Renal cortex interstitium (tissue), 11 donors: Measurements from ENCODE around the gene MEGF11. TPM values are rescaled to one million over a fixed set of nuclear protein-coding genes. Genes with fewer than 3 reads are reported as not detected.
"Not testable (repeated sequence)": the region's sequence is repeated elsewhere in the genome, so short reads cannot be mapped to it uniquely, and the experiment has no call there.

ENCODE experiments used
- DNase-seq, 11 donors: peaks; one replicate each; pipeline ENCODE4 v3.0.0-alpha.2; 2013; ENCODE audit warnings: low read depth in 9 of 11, low spot score in 4 of 11; ENCODE audit errors: extremely low read depth in 1 of 11
- polyA plus RNA-seq, 3 donors: library from polyadenylated mRNA; unstranded; fragments of 120-200 nt; gene quantifications; one replicate each; pipeline ENCODE4 v1.2.1, GENCODE V29; 2013; ENCODE audit not compliant: insufficient read length in 3 of 3

Gene MEGF11
- polyA plus RNA-seq, 3 donors: 1.6 to 3.3 (median 2.3) TPM

GRCh38 chr15:65981837-65982626 lies 271.5 kb downstream of the MEGF11 start:
- peak in 2 of 11 donors; percentile 25 to 35 for DNase-seq

DNA sequence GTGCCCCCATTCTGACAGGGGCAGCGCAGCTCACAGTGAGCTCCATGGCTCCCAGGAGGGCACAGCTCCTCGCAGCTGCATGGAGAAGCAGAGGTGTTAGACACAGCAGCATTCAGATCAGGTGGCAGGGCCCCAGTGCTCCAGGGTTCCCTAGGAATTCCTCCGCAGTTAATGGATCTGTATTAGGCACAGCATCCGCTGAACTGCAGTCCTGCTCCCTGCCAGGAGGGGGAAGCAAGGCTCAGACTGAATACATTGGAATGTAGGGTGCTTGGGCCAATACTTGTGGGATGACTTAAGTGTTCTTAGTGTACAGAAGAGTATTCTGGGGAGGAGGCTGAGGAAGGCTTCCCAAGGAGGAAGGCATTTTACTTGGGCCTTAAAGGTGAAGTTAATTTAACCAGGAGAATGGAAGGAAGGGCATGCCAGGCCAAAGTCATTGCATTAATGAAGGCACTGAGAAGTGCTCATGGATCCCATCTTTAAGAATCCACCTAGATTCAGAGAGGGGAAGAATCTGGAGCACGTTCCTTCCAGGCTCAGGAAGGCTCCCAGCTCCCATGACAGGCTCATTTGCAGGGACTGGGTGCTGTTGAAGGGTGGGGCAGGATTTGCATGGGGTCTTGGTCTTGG lies 272.6 kb downstream of the MEGF11 start:
- peak in 2 of 11 donors; percentile 28 to 32 for DNase-seq

DNA sequence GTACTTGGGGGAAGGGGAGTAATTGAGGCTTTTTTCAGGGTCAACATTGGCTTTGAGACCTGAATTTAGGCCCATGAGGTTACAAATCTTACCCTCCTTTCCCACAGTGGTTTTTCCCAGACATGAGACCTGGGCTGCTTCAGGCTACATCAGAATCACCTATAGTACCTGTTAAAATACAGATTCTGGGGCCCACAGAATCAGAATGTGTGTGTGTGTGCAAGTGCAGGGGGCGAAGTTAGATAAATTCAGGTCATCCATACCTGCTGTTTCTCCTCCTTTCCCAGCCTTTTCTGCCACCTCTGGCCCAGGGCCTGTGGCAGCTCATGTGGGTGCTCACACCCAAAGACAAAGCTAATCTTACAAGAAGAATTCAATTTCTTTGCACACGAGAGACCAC lies 273.7 kb downstream of the MEGF11 start:
- DNase-seq: no peak

GRCh38 chr15:65979316-65979715 lies 274.2 kb downstream of the MEGF11 start:
- DNase-seq: peak in 1 of 11 donors; percentile 27

DNA sequence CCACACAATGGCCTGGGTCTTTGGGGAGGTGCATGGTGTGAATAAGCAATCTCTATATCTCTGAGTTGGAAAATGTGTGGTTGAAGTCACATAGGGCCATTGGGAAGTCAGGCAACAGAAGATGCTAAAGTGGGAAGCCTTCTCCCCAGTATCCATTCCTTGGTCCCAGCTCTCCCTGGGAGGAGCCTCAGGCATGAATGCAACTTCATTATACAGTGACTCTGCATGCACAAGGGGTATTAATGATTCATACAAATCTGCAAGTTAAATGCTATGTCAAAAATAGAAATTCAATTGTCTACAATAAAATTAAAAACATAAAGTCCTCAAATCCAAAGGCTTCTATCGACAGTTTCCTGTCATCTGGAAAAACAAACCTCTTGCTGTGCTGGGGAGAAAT lies 275.4 kb downstream of the MEGF11 start:
- DNase-seq: no peak

- DNase-seq: not testable (repeated sequence)
Measured at GRCh38 chr15:65976196-65976595, 277.4 kb downstream of the MEGF11 start.

GRCh38 chr15:65971741-65971995 lies 281.9 kb downstream of the MEGF11 start:
- DNase-seq: no peak

- DNase-seq: no peak
Measured at GRCh38 chr15:65970937-65971740, 282.4 kb downstream of the MEGF11 start.

DNA sequence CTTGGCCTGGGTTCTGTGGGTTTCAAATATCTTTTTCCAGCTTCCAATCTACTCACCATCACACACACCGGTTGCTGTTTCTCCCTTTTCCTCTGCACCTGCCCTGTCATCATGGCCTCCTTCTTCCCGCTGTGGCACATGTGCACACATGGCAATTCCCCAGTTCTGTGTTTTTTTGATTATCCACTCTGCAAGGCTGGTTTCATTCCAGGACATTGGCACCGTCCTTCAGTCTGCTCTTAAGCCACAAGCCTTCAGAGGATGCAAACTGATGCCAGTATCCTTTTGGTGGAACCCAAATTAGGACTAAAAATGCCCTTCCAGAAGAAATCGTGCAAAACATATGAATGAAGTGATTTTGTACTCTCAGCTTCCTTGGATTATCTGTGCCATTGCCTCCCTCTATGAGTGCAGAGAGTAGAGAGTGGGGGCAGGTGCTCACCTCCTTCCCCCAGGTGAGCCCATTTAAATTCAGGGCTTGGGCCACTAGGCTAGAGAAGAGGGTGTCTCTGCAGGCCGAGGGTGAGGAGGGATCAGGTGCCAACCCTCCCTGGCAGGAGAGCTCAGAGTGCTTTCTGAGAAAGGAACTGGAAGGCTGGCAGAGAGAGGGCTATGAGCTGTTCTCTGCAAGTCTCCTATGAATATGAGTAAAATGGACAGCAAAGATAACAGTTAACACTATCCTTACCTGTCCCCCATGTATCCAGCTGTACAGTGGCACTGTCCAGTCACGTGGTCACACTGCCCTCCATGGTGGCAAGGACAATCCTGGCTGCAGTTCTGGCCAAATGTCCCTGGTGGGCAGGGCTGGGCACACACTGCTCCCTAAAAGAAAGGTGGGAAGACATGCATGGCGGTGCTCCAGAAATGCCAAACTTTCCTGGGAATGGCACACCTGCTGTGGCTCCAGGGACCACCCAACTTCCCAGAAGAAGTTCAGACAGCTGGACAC lies 283.4 kb downstream of the MEGF11 start:
- DNase-seq: no peak

- DNase-seq: no peak
Measured at GRCh38 chr15:65968511-65968910, 285.0 kb downstream of the MEGF11 start.

DNA sequence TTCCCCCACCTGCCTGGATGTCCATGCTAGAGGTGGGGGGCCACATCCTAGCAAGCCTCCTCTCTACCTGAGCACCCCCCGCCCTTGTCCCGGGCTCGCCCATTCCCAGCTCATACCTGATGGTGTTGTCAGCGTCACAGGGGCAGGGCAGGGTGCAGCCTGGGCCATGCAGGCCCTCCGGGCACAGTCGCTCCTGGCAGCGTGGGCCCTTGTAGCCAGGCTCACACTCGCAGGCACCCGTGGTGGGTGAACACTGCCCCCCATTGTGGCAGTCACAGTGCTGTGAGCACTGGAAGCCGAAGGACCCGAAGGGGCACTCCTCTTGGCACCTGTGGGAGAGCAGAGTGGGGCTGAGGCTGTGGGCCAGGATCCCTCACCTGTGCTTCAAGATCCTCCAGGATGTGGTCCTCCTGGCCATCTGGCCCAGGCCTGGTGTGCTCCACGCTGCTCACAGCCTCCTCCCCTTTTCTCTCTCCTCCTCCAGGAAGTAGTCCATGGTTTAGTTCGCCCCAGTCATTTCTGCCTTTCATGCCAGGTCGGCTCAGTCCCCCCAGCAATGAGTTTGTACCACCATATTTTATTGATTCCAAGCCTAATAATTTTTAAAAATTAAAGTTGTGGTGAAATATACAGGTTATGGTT lies 288.6 kb downstream of the MEGF11 start:
- DNase-seq: no peak

- no peak for DNase-seq
Measured at GRCh38 chr15:65963911-65964482, 289.6 kb downstream of the MEGF11 start.

- no peak for DNase-seq
Measured at GRCh38 chr15:65963358-65963757, 290.2 kb downstream of the MEGF11 start.

DNA sequence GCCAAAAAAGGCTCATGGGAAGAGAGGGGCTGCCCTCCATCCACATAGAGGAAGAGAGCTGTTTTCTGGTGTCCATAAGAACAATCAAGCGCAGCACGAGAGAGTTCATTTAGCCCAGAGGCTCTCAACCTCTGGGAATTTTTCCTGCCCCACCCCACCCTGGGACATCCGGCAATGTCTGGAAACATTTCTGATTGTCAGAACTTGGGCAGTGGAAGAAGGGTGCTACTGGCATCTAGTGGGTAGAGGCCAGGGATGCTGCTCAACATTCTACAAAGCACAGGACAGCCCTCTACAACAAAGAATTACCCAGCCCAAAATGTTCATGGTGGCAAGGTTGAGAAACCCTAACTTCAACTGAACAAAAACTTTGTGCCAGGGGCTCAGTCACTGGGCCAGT lies 291.4 kb downstream of the MEGF11 start:
- DNase-seq: no peak

- no peak for DNase-seq
Measured at GRCh38 chr15:65960586-65960985, 293.0 kb downstream of the MEGF11 start.

- DNase-seq: no peak
Measured at GRCh38 chr15:65958835-65959234, 294.7 kb downstream of the MEGF11 start.

GRCh38 chr15:65957451-65957850 lies 296.1 kb downstream of the MEGF11 start:
- no peak for DNase-seq

- no peak for DNase-seq
Measured at GRCh38 chr15:65956899-65957298, 296.7 kb downstream of the MEGF11 start.
